Measurements from ENCODE around the gene STK17A. TPM values are rescaled to one million over a fixed set of nuclear protein-coding genes. Genes with fewer than 3 reads are reported as not detected.
"Not testable (repeated sequence)": the region's sequence is repeated elsewhere in the genome, so short reads cannot be mapped to it uniquely, and the experiment has no call there.

The STK17A gene
- total RNA-seq, 3 donors from 2014 or later (not counting 1 experiment from before 2014, with no cell fraction given) = 92.9 to 135 (median 111) TPM

DNA sequence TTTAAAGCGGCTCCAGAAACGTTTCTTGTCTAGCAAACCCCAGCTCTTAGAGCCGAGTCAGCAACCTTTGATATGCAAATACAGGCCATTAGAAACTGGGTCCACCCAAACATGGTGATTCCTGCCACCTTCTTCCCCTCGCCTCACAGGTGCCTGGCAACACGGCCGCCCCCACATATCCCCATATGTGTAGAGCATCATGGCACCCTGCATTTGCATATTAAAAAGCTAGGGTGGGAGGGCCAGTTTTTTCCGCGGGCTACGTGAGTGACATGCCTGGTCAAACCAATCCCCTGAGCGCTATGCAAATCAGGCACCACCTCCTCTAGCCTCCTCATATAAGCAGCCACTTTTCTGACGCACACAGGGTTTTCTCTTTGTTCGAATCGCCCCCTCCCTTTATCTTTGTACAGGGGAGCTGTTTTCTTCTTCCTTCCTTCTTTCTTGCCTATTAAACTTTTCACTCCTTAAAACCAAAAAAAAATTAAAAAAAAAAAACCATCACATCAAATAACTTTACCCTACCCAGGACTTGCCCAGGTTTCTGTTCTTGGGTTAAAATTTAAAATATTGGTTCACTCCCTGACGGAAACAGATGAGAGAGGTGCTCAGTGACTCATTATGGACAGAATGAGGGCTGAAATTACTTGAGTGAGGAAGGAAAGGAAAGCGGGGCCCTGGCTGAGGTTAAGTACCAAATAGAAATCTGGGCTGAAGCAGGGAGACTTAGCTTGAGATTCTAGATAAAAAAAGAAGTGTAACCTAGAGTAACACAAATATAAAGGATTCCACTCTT, 86.6 kb downstream of the STK17A start:
- H3K9me3 Mint-ChIP-seq = no peaks in the 10 kb centered on the region
- H3K27ac Mint-ChIP-seq = peak overlapping the region in 1 of 2 donors; percentile 31
- H3K4me1 Mint-ChIP-seq = peaks cover 68 to 72% of the 10 kb centered on the region in 2 donors
- H3K36me3 Mint-ChIP-seq = no peaks in the 10 kb centered on the region
- peak overlapping the region; percentile 38 for H3K27ac ChIP-seq (ENCODE audit: low read length)
- TF ChIP-seq, protein P1, sequence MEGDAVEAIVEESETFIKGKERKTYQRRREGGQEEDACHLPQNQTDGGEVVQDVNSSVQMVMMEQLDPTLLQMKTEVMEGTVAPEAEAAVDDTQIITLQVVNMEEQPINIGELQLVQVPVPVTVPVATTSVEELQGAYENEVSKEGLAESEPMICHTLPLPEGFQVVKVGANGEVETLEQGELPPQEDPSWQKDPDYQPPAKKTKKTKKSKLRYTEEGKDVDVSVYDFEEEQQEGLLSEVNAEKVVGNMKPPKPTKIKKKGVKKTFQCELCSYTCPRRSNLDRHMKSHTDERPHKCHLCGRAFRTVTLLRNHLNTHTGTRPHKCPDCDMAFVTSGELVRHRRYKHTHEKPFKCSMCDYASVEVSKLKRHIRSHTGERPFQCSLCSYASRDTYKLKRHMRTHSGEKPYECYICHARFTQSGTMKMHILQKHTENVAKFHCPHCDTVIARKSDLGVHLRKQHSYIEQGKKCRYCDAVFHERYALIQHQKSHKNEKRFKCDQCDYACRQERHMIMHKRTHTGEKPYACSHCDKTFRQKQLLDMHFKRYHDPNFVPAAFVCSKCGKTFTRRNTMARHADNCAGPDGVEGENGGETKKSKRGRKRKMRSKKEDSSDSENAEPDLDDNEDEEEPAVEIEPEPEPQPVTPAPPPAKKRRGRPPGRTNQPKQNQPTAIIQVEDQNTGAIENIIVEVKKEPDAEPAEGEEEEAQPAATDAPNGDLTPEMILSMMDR (IDR thresholded peaks at IDR 0.05) = no peak
- no peak overlapping the region for H3K4me3 Mint-ChIP-seq
- no peaks in the 10 kb centered on the region for H3K27me3 ChIP-seq (ENCODE audit: control insufficient read depth, insufficient read depth, low read length)
- 73% methylated on average over 15 of the region's 15 CpGs for WGBS (ENCODE audit: insufficient coverage)
- peak in 1 of 3 donors; percentile 21 for ATAC-seq
- H3K4me3 ChIP-seq (ENCODE audit: low read length) = no peak overlapping the region
- peak in 1 of 2 donors; percentile 86 for DNase-seq
- no peaks in the 10 kb centered on the region for H3K36me3 ChIP-seq (ENCODE audit: control insufficient read depth, insufficient read depth, low read length)
- intact Hi-C loops (cut with micrococcal nuclease) = no loop called here
- no peaks in the 10 kb centered on the region for H3K27me3 Mint-ChIP-seq (ENCODE audit: low read depth in 2 of 2)
- H3K4me1 ChIP-seq (ENCODE audit: control insufficient read depth, insufficient read depth, low read length) = peaks cover 13% of the 10 kb centered on the region
- H3K9me3 ChIP-seq (ENCODE audit: control insufficient read depth, insufficient read depth, low read length) = peaks cover 7% of the 10 kb centered on the region

DNA sequence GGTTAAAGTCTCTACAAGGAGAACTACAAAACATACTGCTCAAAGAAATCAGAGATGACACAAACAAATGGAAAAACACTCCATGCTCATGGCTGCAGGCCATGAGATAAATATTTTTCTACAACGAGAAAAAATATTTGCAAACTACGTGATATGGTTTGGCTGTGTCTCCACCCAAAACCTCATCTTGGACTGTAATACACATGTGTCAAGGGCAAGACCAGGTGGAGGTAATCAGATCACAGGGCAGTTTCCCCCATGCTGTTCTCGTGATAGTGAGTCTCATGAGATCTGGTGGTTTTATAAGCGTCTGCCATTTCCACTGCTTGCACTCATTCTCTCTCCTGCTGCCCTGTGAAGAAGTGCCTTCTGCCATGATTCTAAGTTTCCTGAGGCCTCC, 88.6 kb downstream of the STK17A start:
- intact Hi-C loops (cut with micrococcal nuclease) = no loop called here
- Histone ChIP-seq H3K27ac (ENCODE audit: low read length) (no peak overlapping the region), H3K27me3 (ENCODE audit: control insufficient read depth, insufficient read depth, low read length) (no peaks in the 10 kb centered on the region), H3K9me3 (ENCODE audit: control insufficient read depth, insufficient read depth, low read length) (peaks cover 7% of the 10 kb centered on the region), H3K4me1 (ENCODE audit: control insufficient read depth, insufficient read depth, low read length) (peaks cover 13% of the 10 kb centered on the region), H3K36me3 (ENCODE audit: control insufficient read depth, insufficient read depth, low read length) (no peaks in the 10 kb centered on the region), H3K4me3 (ENCODE audit: low read length) (no peak overlapping the region)
- ATAC-seq (no peak), DNase-seq (no peak)
- WGBS (ENCODE audit: insufficient coverage) = 72% methylated on average over 4 of the region's 4 CpGs
- Mint-ChIP-seq H3K9me3 (no peaks in the 10 kb centered on the region), H3K4me1 (peaks cover 57 to 63% of the 10 kb centered on the region in 2 donors), H3K27ac (peak overlapping the region; percentile 61 to 72), H3K27me3 (ENCODE audit: low read depth in 2 of 2) (no peaks in the 10 kb centered on the region), H3K4me3 (peak overlapping the region; percentile 64), H3K36me3 (no peaks in the 10 kb centered on the region)
- TF ChIP-seq, protein P1 (IDR thresholded peaks at IDR 0.05) = no peak

DNA sequence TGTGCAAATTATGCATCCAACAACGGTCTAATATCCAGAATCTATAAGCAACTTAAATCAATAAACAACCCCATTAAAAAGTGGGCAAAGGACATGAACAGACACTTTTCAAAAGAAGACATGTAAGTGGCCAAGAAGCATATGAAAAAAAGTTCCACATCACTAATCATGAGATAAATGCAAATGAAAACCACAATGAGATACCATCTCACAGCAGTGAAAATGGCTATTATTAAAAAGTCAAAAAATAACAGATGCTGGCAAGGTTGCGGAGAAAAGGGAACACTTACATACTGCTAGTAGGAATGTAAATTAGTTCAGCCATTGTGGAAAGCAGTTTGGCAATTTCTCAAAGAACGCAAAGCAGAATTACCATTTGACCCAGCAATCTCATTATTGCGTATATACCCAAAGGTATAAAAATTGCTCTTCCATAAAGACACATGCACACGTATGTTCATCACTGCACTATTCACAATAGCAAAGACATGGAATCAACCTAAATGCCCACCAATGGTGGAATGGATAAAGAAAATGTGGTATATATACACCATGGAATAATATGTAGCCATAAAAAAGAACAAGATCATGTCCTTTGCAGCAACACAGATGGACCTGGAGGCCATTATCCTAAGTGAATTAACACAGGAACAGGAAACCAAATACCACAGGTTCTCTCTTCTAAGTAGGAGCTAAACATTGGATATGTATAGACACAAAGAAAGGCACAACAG, 90.5 kb downstream of the STK17A start:
- H3K27ac ChIP-seq (ENCODE audit: low read length); H3K36me3 Mint-ChIP-seq; H3K9me3 ChIP-seq (ENCODE audit: control insufficient read depth, insufficient read depth, low read length); DNase-seq; H3K4me3 Mint-ChIP-seq; H3K9me3 Mint-ChIP-seq; intact Hi-C loops (cut with micrococcal nuclease); H3K4me3 ChIP-seq (ENCODE audit: low read length); H3K27me3 ChIP-seq (ENCODE audit: control insufficient read depth, insufficient read depth, low read length); H3K36me3 ChIP-seq (ENCODE audit: control insufficient read depth, insufficient read depth, low read length); ATAC-seq; H3K27me3 Mint-ChIP-seq (ENCODE audit: low read depth in 2 of 2): not testable (repeated sequence)
- WGBS (ENCODE audit: insufficient coverage) = 87% methylated on average over 4 of the region's 5 CpGs
- H3K4me1 ChIP-seq (ENCODE audit: control insufficient read depth, insufficient read depth, low read length) = peaks cover 13% of the 10 kb centered on the region
- H3K27ac Mint-ChIP-seq = peak overlapping the region; percentile 70 to 74
- H3K4me1 Mint-ChIP-seq = peaks cover 63 to 68% of the 10 kb centered on the region in 2 donors
